Measurements from ENCODE around the gene FAM13A. TPM values are rescaled to one million over a fixed set of nuclear protein-coding genes. Genes with fewer than 3 reads are reported as not detected.

Gene FAM13A
- total and polyA plus RNA-seq, 2 of the 8 experiments (the other 6 are each of a cell fraction or from before 2014, with no cell fraction given) = 7.1 to 16.5 TPM

DNA sequence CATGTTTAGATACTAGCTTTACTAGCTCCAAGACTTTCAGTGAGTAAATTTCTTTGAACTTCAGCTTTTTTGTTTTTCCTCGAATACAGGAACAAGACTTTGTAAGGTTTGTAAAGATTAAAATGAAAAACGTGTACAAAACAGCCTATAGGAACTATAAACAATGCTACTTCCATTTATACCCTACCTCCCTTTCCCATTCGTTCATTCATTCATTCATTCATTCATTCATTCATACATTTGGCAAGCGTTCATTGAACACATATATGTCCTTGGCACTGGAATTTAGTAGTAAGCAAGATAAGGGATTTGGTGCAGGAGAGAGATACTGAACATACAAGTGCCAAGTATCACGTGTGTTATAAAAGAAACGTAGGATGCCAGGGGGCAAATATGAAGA is 293.9 kb downstream of the FAM13A start:
- H3K27me3 ChIP-seq (replicated peaks in 1 of 4; ENCODE audit: control insufficient read depth in 3 of 4, extremely low read depth in 1 of 4, insufficient read depth in 3 of 4, low read length in 3 of 4) = no peaks in the 10 kb centered on the region
- TF ChIP-seq EZH2 (IDR thresholded peaks at IDR 0.05; ENCODE audit: low read depth, low read length, severe bottlenecking) (no peak), TAF1 (IDR thresholded peaks at IDR 0.05; ENCODE audit: low read depth, low read length) (no peak), SAP30 (IDR thresholded peaks at IDR 0.05; ENCODE audit: insufficient read depth, insufficient replicate concordance, low read length) (no peak), SUZ12 (IDR thresholded peaks at IDR 0.05; ENCODE audit: low read length) (no peak), RNF2 (IDR thresholded peaks at IDR 0.05; ENCODE audit: borderline replicate concordance, low read depth, low read length, missing control alignments, poor library complexity, severe bottlenecking) (no peak)

More for the DNA sequence above, 293.9 kb downstream of the FAM13A start:
- H3K79me2 ChIP-seq (ENCODE audit: control insufficient read depth in 1 of 2, insufficient read depth in 2 of 2, low read length in 2 of 2) = no peaks in the 10 kb centered on the region
- H2BK15ac ChIP-seq (ENCODE audit: low read length) = no peak overlapping the region
- H4K8ac ChIP-seq (ENCODE audit: extremely low read depth, insufficient read depth, low read length) = no peak overlapping the region
- no peaks in the 10 kb centered on the region for H3K9me3 ChIP-seq (ENCODE audit: insufficient read depth in 2 of 2, low read depth in 1 of 2, low read length in 1 of 2)
- FAIRE-seq (no peak), DNase-seq (ENCODE audit: low read depth in 1 of 2, low spot score in 2 of 2) (no peak)
- no peak overlapping the region for H2AK5ac ChIP-seq (ENCODE audit: low read depth, low read length)
- H2BK20ac ChIP-seq (ENCODE audit: low read length) = no peak overlapping the region
- no peak overlapping the region for H2BK5ac ChIP-seq (ENCODE audit: low read depth, low read length)
- H3K27ac ChIP-seq (ENCODE audit: low read depth, low read length) = no peak overlapping the region
- no peaks in the 10 kb centered on the region for H3K79me1 ChIP-seq (ENCODE audit: low read depth, low read length)
- H4K91ac ChIP-seq (replicated peaks; ENCODE audit: insufficient read length, low read length) = no peak overlapping the region
- H2BK12ac ChIP-seq (ENCODE audit: low read depth, low read length) = no peak overlapping the region
- H3K56ac ChIP-seq (replicated peaks; ENCODE audit: insufficient read length, low read depth, low read length) = no peak overlapping the region
- no peak overlapping the region for H3K4ac ChIP-seq (replicated peaks; ENCODE audit: insufficient read length, low read depth, low read length)
- ChIA-PET POLR2A (ENCODE audit: partially characterized antibody) (no interaction called here), CTCF (ENCODE audit: partially characterized antibody) (interaction anchor here (1.4 kb wide), 1 partner anchor 8 kb away, joined by 3 read pairs; no protein-coding TSS in a partner anchor)
- no peak overlapping the region for H3K23ac ChIP-seq (ENCODE audit: insufficient read length)
- WGBS, 2 experiments (ENCODE audit: extremely low coverage in 1 of 2, insufficient coverage in 1 of 2, insufficient read length in 1 of 2, insufficient replicate concordance in 2 of 2, low coverage in 1 of 2, low lambda C conversion rate in 2 of 2, missing lambda C conversion rate in 1 of 2) = 88 to 89% methylated on average over 1 to 6 of the region's 6 CpGs
- H3K36me3 ChIP-seq (ENCODE audit: control insufficient read depth in 2 of 4, insufficient read depth in 4 of 4, low read length in 3 of 4) = no peaks in the 10 kb centered on the region
- no peak overlapping the region for H3K14ac ChIP-seq (ENCODE audit: insufficient read length)
- H3K23me2 ChIP-seq (ENCODE audit: low read depth, low read length) = no peaks in the 10 kb centered on the region
- peaks cover 3 to 11% (median 8%) of the 10 kb centered on the region in 4 experiments; a peak in 4 of 7 replicates for H3K4me1 ChIP-seq (replicated peaks in 1 of 4; ENCODE audit: control insufficient read depth in 3 of 4, insufficient read depth in 4 of 4, low read length in 3 of 4)
- H4K20me1 ChIP-seq (replicated peaks in 1 of 2; ENCODE audit: control insufficient read depth in 1 of 2, insufficient read depth in 2 of 2, low read length in 2 of 2) = peaks cover 0 to 3% of the 10 kb centered on the region in 2 experiments
- no peak overlapping the region for H3K18ac ChIP-seq (ENCODE audit: extremely low read depth, low read length)
- no peak overlapping the region for H3K4me3 ChIP-seq (ENCODE audit: extremely low read depth in 1 of 4, insufficient read depth in 2 of 4, low read depth in 3 of 4, low read length in 4 of 4)
- no peak overlapping the region for H3K4me2 ChIP-seq (ENCODE audit: insufficient read depth in 1 of 2, low read depth in 2 of 2, low read length in 2 of 2)
- H2BK120ac ChIP-seq (replicated peaks; ENCODE audit: low read depth, low read length) = no peak overlapping the region
- H3K9ac ChIP-seq (replicated peaks in 1 of 4; ENCODE audit: extremely low read depth in 1 of 4, low read depth in 3 of 4, low read length in 3 of 4) = no peak overlapping the region
- no peak overlapping the region for H2AFZ ChIP-seq (ENCODE audit: low read length)
- H4K5ac ChIP-seq (ENCODE audit: insufficient read length, low read depth, low read length) = no peak overlapping the region

Data from H1 (cell line).